Neural cell (in vitro differentiated cells): Measurements from ENCODE around the gene FCHSD2. TPM values are rescaled to one million over a fixed set of nuclear protein-coding genes. Genes with fewer than 3 reads are reported as not detected.

Experiments
- H2AFZ ChIP-seq: fragments of 200-600, 300-800 bp; sonication (generic), shearing (Covaris generic); 2 replicates; pipeline ENCODE4 v1.6.0; 2014; ENCODE audit warnings: low read depth, mild to moderate bottlenecking, antibody characterized with exemption, low read length, moderate library complexity
- H3F3A ChIP-seq: fragments of 200-600 bp; shearing (Covaris generic); 2 replicates; pipeline ENCODE4 v1.6.1; 2016; ENCODE audit warnings: mild to moderate bottlenecking, moderate library complexity, mixed read lengths, antibody characterized with exemption, low read length; ENCODE audit not compliant: insufficient read depth, poor library complexity, severe bottlenecking
- H3K27ac ChIP-seq: fragments of 200-600, 300-800 bp; sonication (generic), shearing (Covaris generic); 2 replicates; pipeline ENCODE4 v1.5.1; 2014; ENCODE audit warnings: mild to moderate bottlenecking, low read length, moderate library complexity
- H3K27me3 ChIP-seq: fragments of 300-800, 200-600 bp; sonication (generic), shearing (Covaris generic); 2 replicates; pipeline ENCODE4 v1.6.0; 2014; ENCODE audit warnings: mild to moderate bottlenecking, low read depth, low read length, moderate library complexity; ENCODE audit not compliant: insufficient read depth
- H3K36me3 ChIP-seq: fragments of 300-800, 200-600 bp; sonication (generic), shearing (Covaris generic); 2 replicates; pipeline ENCODE4 v1.5.1; 2014; ENCODE audit warnings: mild to moderate bottlenecking, antibody characterized with exemption, low read length, moderate library complexity; ENCODE audit not compliant: insufficient read depth
- H3K4me2 ChIP-seq: fragments of 300-800, 200-600 bp; sonication (generic), shearing (Covaris generic); 2 replicates; pipeline ENCODE4 v1.6.0; 2014; ENCODE audit warnings: mild to moderate bottlenecking, low read length
- H3K4me3 ChIP-seq: fragments of 300-800, 200-600 bp; sonication (generic), shearing (Covaris generic); 2 replicates; pipeline ENCODE4 v1.5.1; 2014; ENCODE audit warnings: mild to moderate bottlenecking, low read length, moderate library complexity
- H3K79me2 ChIP-seq: fragments of 200-600 bp; shearing (Covaris generic); replicated peaks from 2 replicates; pipeline ENCODE4 v1.6.0; 2014; ENCODE audit warnings: mild to moderate bottlenecking, low read length, moderate library complexity; ENCODE audit not compliant: insufficient read depth
- H3K9ac ChIP-seq: fragments of 300-800, 200-600 bp; sonication (generic), shearing (Covaris generic); 2 replicates; pipeline ENCODE4 v1.6.1; 2016; ENCODE audit warnings: mild to moderate bottlenecking, low read length, mixed read lengths
- H3K9me2 ChIP-seq: fragments of 200-600 bp; shearing (Covaris generic); 2 replicates; pipeline ENCODE4 v1.6.1; 2016; ENCODE audit warnings: mild to moderate bottlenecking, low read length, mixed read lengths; ENCODE audit not compliant: insufficient read depth
- H3K9me3 ChIP-seq: fragments of 200-600, 300-800 bp; sonication (generic), shearing (Covaris generic); 2 replicates; pipeline ENCODE4 v1.6.1; 2016; ENCODE audit warnings: mild to moderate bottlenecking, mixed run types, low read length, moderate library complexity, mixed read lengths
- H4K20me1 ChIP-seq: fragments of 200-600 bp; shearing (Covaris generic); 2 replicates; pipeline ENCODE4 v1.6.1; 2016; ENCODE audit warnings: mild to moderate bottlenecking, mixed run types; ENCODE audit not compliant: insufficient read depth
- EP300 ChIP-seq: fragments of 450-650 bp; conservative IDR thresholded peaks from 2 replicates; pipeline ENCODE4 v1.6.1; 2014; ENCODE audit warnings: antibody characterized with exemption, mild to moderate bottlenecking, moderate library complexity; ENCODE audit not compliant: poor library complexity, severe bottlenecking
- POLR2AphosphoS5 ChIP-seq: IDR thresholded peaks from 2 replicates; pipeline ENCODE4 v1.6.1; 2012
- polyA plus RNA-seq: library from polyadenylated mRNA; depleted of rRNA; stranded (reverse); fragments of >200 nt; gene quantifications from 2 replicates; pipeline ENCODE4 v1.2.3, GENCODE V29; 2014
- small RNA-seq, 3 experiments: library from RNA; depleted of rRNA; stranded (forward); fragments of <200 nt; gene quantifications; one replicate each; pipeline ENCODE3, GENCODE V24; 2012

FCHSD2 gene
- polyA plus RNA-seq, 1 donor from 2014 or later = 40.8 TPM

- no peaks in the 10 kb centered on the region for H4K20me1 ChIP-seq
- no peak overlapping the region for H3K4me2 ChIP-seq
- no peak overlapping the region for H2AFZ ChIP-seq
- no peaks in the 10 kb centered on the region for H3F3A ChIP-seq
- H3K9me2 ChIP-seq = no peaks in the 10 kb centered on the region
- no peaks in the 10 kb centered on the region for H3K9me3 ChIP-seq
- no peaks in the 10 kb centered on the region for H3K79me2 ChIP-seq
- TF ChIP-seq EP300 (no peak), POLR2AphosphoS5 (no peak)
- no peak overlapping the region for H3K4me3 ChIP-seq
- no peaks in the 10 kb centered on the region for H3K27me3 ChIP-seq
- H3K9ac ChIP-seq = no peak overlapping the region
- H3K27ac ChIP-seq = no peak overlapping the region
- H3K36me3 ChIP-seq = no peaks in the 10 kb centered on the region
Observed at GRCh38 chr11:72787216-72788104, 354.7 kb downstream of the FCHSD2 start.

Small RNAs within 50 kb of the gene (small RNA-seq; reads per million reads assigned to genes)
- 0 reads per million in 3 experiments for gene RNU6-672P

Other genes with a start within 250 kb of the FCHSD2 start
- not detected in 2 replicates for gene P2RY2, start 76.0 kb upstream of the FCHSD2 start, polyA plus RNA-seq
- gene P2RY6, start 130.0 kb upstream of the FCHSD2 start, polyA plus RNA-seq = not detected in 2 replicates
- gene ARHGEF17, start 166.0 kb upstream of the FCHSD2 start, polyA plus RNA-seq = 7.0 and 7.9 TPM in 2 replicates
- 12.4 and 13.0 TPM in 2 replicates for gene RELT, start 234.1 kb upstream of the FCHSD2 start, polyA plus RNA-seq